ENCODE data around the gene REST.
A peak's percentile ranks its signal among the peaks of the same experiment; 100 is the strongest.
"Not testable (repeated sequence)": the region's sequence is repeated elsewhere in the genome, so short reads cannot be mapped to it uniquely, and the experiment has no call there.

Gene REST

GRCh38 chr4:56907489-56908205 lies at the start of gene REST:
REST (plus strand) TSS chr4:56907900; CDS start chr4:56910639, 2,739 bp downstream.
- peak; percentile 42 to 71 (median 61) for DNase-seq (ENCODE audit: low read depth in 2 of 3, low spot score in 2 of 3)

GRCh38 chr4:56859841-56860240 lies 47.9 kb upstream of the REST start:
- DNase-seq (ENCODE audit: low read depth in 2 of 3, low spot score in 2 of 3), result no peak

- no peak for DNase-seq (ENCODE audit: low read depth in 2 of 3, low spot score in 2 of 3)
Observed at GRCh38 chr4:56860781-56861180, 46.9 kb upstream of the REST start.

GRCh38 chr4:56861360-56861759 lies 46.3 kb upstream of the REST start:
- DNase-seq (ENCODE audit: low read depth in 2 of 3, low spot score in 2 of 3), result no peak

- no peak for DNase-seq (ENCODE audit: low read depth in 2 of 3, low spot score in 2 of 3)
Observed at GRCh38 chr4:56863441-56864139, 44.1 kb upstream of the REST start.

- no peak for DNase-seq (ENCODE audit: low read depth in 2 of 3, low spot score in 2 of 3)
Observed at GRCh38 chr4:56870946-56871345, 36.8 kb upstream of the REST start.

GRCh38 chr4:56871371-56871866 lies 36.3 kb upstream of the REST start:
- DNase-seq (ENCODE audit: low read depth in 2 of 3, low spot score in 2 of 3), result no peak

GRCh38 chr4:56874166-56874565 lies 33.5 kb upstream of the REST start:
- no peak for DNase-seq (ENCODE audit: low read depth in 2 of 3, low spot score in 2 of 3)

GRCh38 chr4:56874923-56875322 lies 32.8 kb upstream of the REST start:
- DNase-seq (ENCODE audit: low read depth in 2 of 3, low spot score in 2 of 3), result no peak

GRCh38 chr4:56876264-56876663 lies 31.4 kb upstream of the REST start:
- DNase-seq (ENCODE audit: low read depth in 2 of 3, low spot score in 2 of 3), result no peak

GRCh38 chr4:56879996-56880395 lies 27.7 kb upstream of the REST start:
- no peak for DNase-seq (ENCODE audit: low read depth in 2 of 3, low spot score in 2 of 3)

GRCh38 chr4:56880572-56880971 lies 27.1 kb upstream of the REST start:
- DNase-seq (ENCODE audit: low read depth in 2 of 3, low spot score in 2 of 3), result no peak

- DNase-seq (ENCODE audit: low read depth in 2 of 3, low spot score in 2 of 3), result not testable (repeated sequence)
Observed at GRCh38 chr4:56884511-56884910, 23.2 kb upstream of the REST start.

- no peak for DNase-seq (ENCODE audit: low read depth in 2 of 3, low spot score in 2 of 3)
Observed at GRCh38 chr4:56892691-56893090, 15.0 kb upstream of the REST start.

GRCh38 chr4:56897842-56898241 lies 9.9 kb upstream of the REST start:
- DNase-seq (ENCODE audit: low read depth in 2 of 3, low spot score in 2 of 3), result not testable (repeated sequence)

GRCh38 chr4:56900186-56900585 lies 7.5 kb upstream of the REST start:
- DNase-seq (ENCODE audit: low read depth in 2 of 3, low spot score in 2 of 3), result not testable (repeated sequence)

GRCh38 chr4:56902703-56903102 lies 5.0 kb upstream of the REST start:
- no peak for DNase-seq (ENCODE audit: low read depth in 2 of 3, low spot score in 2 of 3)

GRCh38 chr4:56905796-56906195 lies 1.9 kb upstream of the REST start:
- DNase-seq (ENCODE audit: low read depth in 2 of 3, low spot score in 2 of 3), result no peak

GRCh38 chr4:56906489-56907393 lies 959 bp upstream of the REST start:
- no peak for DNase-seq (ENCODE audit: low read depth in 2 of 3, low spot score in 2 of 3)

- DNase-seq (ENCODE audit: low read depth in 2 of 3, low spot score in 2 of 3), result peak; percentile 41 to 63 (median 55)
Observed at GRCh38 chr4:56908206-56909085, 746 bp downstream of the REST start.
